GM23338 (cell line): Measurements from ENCODE around the gene PRG2. TPM values are rescaled to one million over a fixed set of nuclear protein-coding genes. Genes with fewer than 3 reads are reported as not detected.

Experiments
- ATAC-seq: fragments of 200-7000 bp; cut with Tn5 transposase; 3 replicates; pipeline ENCODE4 v1.9.1; 2020
- DNase-seq: peaks from one replicate; pipeline ENCODE4 v3.0.0-alpha.2; 2015; ENCODE audit warnings: low spot score
- H2AFZ ChIP-seq: fragments of 200-600 bp; sonication (generic); 2 replicates; pipeline ENCODE4 v1.8.0; 2016; ENCODE audit warnings: antibody characterized with exemption, mild to moderate bottlenecking, moderate library complexity
- H3F3A ChIP-seq: fragments of 200-600 bp; sonication (generic); replicated peaks from 2 replicates; pipeline ENCODE4 v1.8.0; 2017; ENCODE audit warnings: antibody characterized with exemption, mixed run types, low read depth
- H3K27ac ChIP-seq: fragments of 200-600 bp; sonication (generic); 2 replicates; pipeline ENCODE4 v1.6.1; 2016; ENCODE audit warnings: low read depth
- H3K27me3 ChIP-seq: fragments of 200-600 bp; sonication (generic); 2 replicates; pipeline ENCODE4 v1.8.0; 2016; ENCODE audit warnings: mild to moderate bottlenecking, mixed run types, moderate library complexity; ENCODE audit not compliant: insufficient read depth
- H3K36me3 ChIP-seq: fragments of 200-600 bp; sonication (generic); 2 replicates; pipeline ENCODE4 v1.8.0; 2016; ENCODE audit warnings: mild to moderate bottlenecking; ENCODE audit not compliant: insufficient read depth
- H3K4me1 ChIP-seq: fragments of 200-600 bp; sonication (generic); 2 replicates; pipeline ENCODE4 v1.8.0; 2016; ENCODE audit warnings: mild to moderate bottlenecking, moderate library complexity; ENCODE audit not compliant: insufficient read depth
- H3K4me2 ChIP-seq: fragments of 200-600 bp; sonication (generic); 2 replicates; pipeline ENCODE4 v1.7.1; 2017; ENCODE audit warnings: mixed run types
- H3K4me3 ChIP-seq: fragments of 200-600 bp; sonication (generic); 2 replicates; pipeline ENCODE4 v1.6.1; 2016; ENCODE audit warnings: mixed run types
- H3K79me2 ChIP-seq: fragments of 200-600 bp; sonication (generic); replicated peaks from 2 replicates; pipeline ENCODE4 v1.8.0; 2017; ENCODE audit warnings: mild to moderate bottlenecking; ENCODE audit not compliant: insufficient read depth
- H3K9me2 ChIP-seq: fragments of 200-600 bp; sonication (generic); 2 replicates; pipeline ENCODE4 v1.8.0; 2017; ENCODE audit not compliant: insufficient read depth
- H4K20me1 ChIP-seq: fragments of 200-600 bp; sonication (generic); replicated peaks from 2 replicates; pipeline ENCODE4 v1.8.0; 2017; ENCODE audit warnings: mild to moderate bottlenecking; ENCODE audit not compliant: insufficient read depth
- H3K27ac Mint-ChIP-seq: 2 replicates; pipeline ENCODE4 v1.8.0; 2020; ENCODE audit warnings: inconsistent platforms, mild to moderate bottlenecking, moderate library complexity, mixed read lengths
- H3K27me3 Mint-ChIP-seq: 3 replicates; pipeline ENCODE4 v1.8.0; 2022; ENCODE audit warnings: low read depth, mild to moderate bottlenecking, moderate library complexity, mixed read lengths, inconsistent platforms; ENCODE audit not compliant: insufficient read depth, poor library complexity
- H3K36me3 Mint-ChIP-seq: 3 replicates; pipeline ENCODE4 v1.8.0; 2021; ENCODE audit warnings: low read depth, mild to moderate bottlenecking, inconsistent platforms, moderate library complexity, mixed read lengths
- H3K4me1 Mint-ChIP-seq: 3 replicates; pipeline ENCODE4 v1.8.0; 2020; ENCODE audit warnings: mild to moderate bottlenecking, inconsistent platforms, mixed read lengths
- H3K4me3 Mint-ChIP-seq: 3 replicates; pipeline ENCODE4 v1.8.0; 2021; ENCODE audit warnings: moderate library complexity, mild to moderate bottlenecking, inconsistent platforms, mixed read lengths
- H3K9me3 Mint-ChIP-seq: 3 replicates; pipeline ENCODE4 v1.8.0; 2020; ENCODE audit warnings: moderate library complexity, mild to moderate bottlenecking, inconsistent platforms, mixed read lengths
- CTCF ChIP-seq, 2 experiments: fragments of 200-600 bp in 1 of 2; sonication (generic) in 1 of 2; conservative IDR thresholded peaks; 2 replicates each; pipeline versions ENCODE4 v1.5.1 to v1.6.1; 2016 to 2017; ENCODE audit warnings: antibody characterized with exemption in 2 of 2, low read depth in 2 of 2, mild to moderate bottlenecking in 2 of 2, moderate library complexity in 1 of 2
- ETS1 ChIP-seq: IDR thresholded peaks from 2 replicates; pipeline ENCODE4 v1.6.1; 2016; ENCODE audit warnings: antibody characterized with exemption
- EZH2 ChIP-seq: fragments of 200-600 bp; sonication (generic); IDR thresholded peaks from one replicate; pipeline ENCODE4 v1.8.0; 2017; ENCODE audit warnings: antibody characterized with exemption, mild to moderate bottlenecking, low read depth; ENCODE audit not compliant: unreplicated experiment
- EZH2phosphoT487 ChIP-seq: fragments of 200-600 bp; sonication (generic); IDR thresholded peaks from one replicate; pipeline ENCODE4 v1.8.1; 2018; ENCODE audit warnings: antibody characterized with exemption; ENCODE audit not compliant: unreplicated experiment
- JUNB ChIP-seq: IDR thresholded peaks from one replicate; pipeline ENCODE4 v1.6.1; 2016; ENCODE audit warnings: antibody characterized with exemption; ENCODE audit not compliant: unreplicated experiment
- POLR2AphosphoS5 ChIP-seq: IDR thresholded peaks from 2 replicates; pipeline ENCODE4 v1.6.1; 2016; ENCODE audit warnings: antibody characterized with exemption, low read depth
- REST ChIP-seq: IDR thresholded peaks from one replicate; pipeline ENCODE4 v1.6.1; 2018; ENCODE audit warnings: antibody characterized with exemption; ENCODE audit not compliant: unreplicated experiment
- STAT1 ChIP-seq: IDR thresholded peaks from one replicate; pipeline ENCODE4 v1.6.1; 2016; ENCODE audit warnings: antibody characterized with exemption; ENCODE audit not compliant: unreplicated experiment
- ZNF114 ChIP-seq: fragments of 250-450 bp; sonication (Bioruptor Pico); IDR thresholded peaks from 2 replicates; pipeline ENCODE4 v1.5.0; 2020; ENCODE audit warnings: mild to moderate bottlenecking, moderate library complexity
- polyA plus RNA-seq: library from polyadenylated mRNA; unstranded; fragments of >200 nt; fragmentation: Nextera tagmentation; extraction: Ambion mirVana; gene quantifications from 2 replicates; pipeline ENCODE4 v1.2.1, GENCODE V29; 2016
- total RNA-seq: library from RNA; depleted of rRNA; stranded (reverse); fragments of >200 nt; shearing (Covaris generic); gene quantifications from 2 replicates; pipeline ENCODE4 v1.2.3, GENCODE V29; 2014

Gene PRG2
- total and polyA plus RNA-seq, 2 experiments from 2014 or later, result not detected

- Histone ChIP-seq H3K36me3 (no peaks in the 10 kb centered on the region), H3K4me2 (no peak overlapping the region), H3K79me2 (no peaks in the 10 kb centered on the region), H3K9me2 (no peaks in the 10 kb centered on the region), H3K27me3 (no peaks in the 10 kb centered on the region), H4K20me1 (no peaks in the 10 kb centered on the region), H2AFZ (no peak overlapping the region), H3K4me1 (peaks cover 11% of the 10 kb centered on the region; the same call in 1 of the 2 replicates), H3F3A (0 out of 2 replicates have a peak, but pooled peaks cover under 1% of the 10 kb centered on the region), H3K4me3 (no peak overlapping the region), H3K27ac (no peak overlapping the region)
- no peak overlapping the region for H3K27ac Mint-ChIP-seq
- H3K9me3 Mint-ChIP-seq, result peaks cover 4% of the 10 kb centered on the region
- ATAC-seq (no peak), DNase-seq (no peak)
- H3K36me3 Mint-ChIP-seq, result no peaks in the 10 kb centered on the region; the same call in 2 of the 3 replicates
- TF ChIP-seq EZH2 (no peak), STAT1 (no peak), JUNB (no peak), POLR2AphosphoS5 (no peak)
- H3K27me3 Mint-ChIP-seq, result peaks cover 3% of the 10 kb centered on the region
- peaks cover 10% of the 10 kb centered on the region; the same call in 2 of the 3 replicates for H3K4me1 Mint-ChIP-seq
- no peak overlapping the region for H3K4me3 Mint-ChIP-seq
Measured at GRCh38 chr11:57356268-57356667, 34.2 kb downstream of the PRG2 start.

GRCh38 chr11:57354699-57355098 lies 35.8 kb downstream of the PRG2 start:
- H3K4me1 Mint-ChIP-seq, result peaks cover 15% of the 10 kb centered on the region; the same call in 2 of the 3 replicates
- no peak overlapping the region for H3K27ac ChIP-seq
- ATAC-seq (no peak), DNase-seq (no peak)
- no peak overlapping the region for H3K4me3 Mint-ChIP-seq
- H3K4me3 ChIP-seq, result no peak overlapping the region
- 0 out of 2 replicates have a peak, but pooled peaks cover 3% of the 10 kb centered on the region for H3F3A ChIP-seq
- peaks cover 7% of the 10 kb centered on the region for H3K27me3 Mint-ChIP-seq
- H3K4me2 ChIP-seq, result no peak overlapping the region
- no peaks in the 10 kb centered on the region for H4K20me1 ChIP-seq
- H3K36me3 Mint-ChIP-seq, result no peaks in the 10 kb centered on the region; the same call in 2 of the 3 replicates
- H3K9me2 ChIP-seq, result no peaks in the 10 kb centered on the region
- H3K9me3 Mint-ChIP-seq, result peaks cover 6% of the 10 kb centered on the region
- H2AFZ ChIP-seq, result no peak overlapping the region
- H3K4me1 ChIP-seq, result peaks cover 11% of the 10 kb centered on the region; the same call in 1 of the 2 replicates
- H3K27me3 ChIP-seq, result no peaks in the 10 kb centered on the region
- no peaks in the 10 kb centered on the region for H3K36me3 ChIP-seq
- H3K79me2 ChIP-seq, result no peaks in the 10 kb centered on the region
- no peak overlapping the region for H3K27ac Mint-ChIP-seq
- TF ChIP-seq REST, result no peak
- no peak for TF ChIP-seq ZNF114 (CRISPR knock-in tag)
- TF ChIP-seq EZH2phosphoT487, result no peak
- TF ChIP-seq EZH2, result no peak
- TF ChIP-seq ETS1, result no peak
- no peak for TF ChIP-seq POLR2AphosphoS5
- no peak for TF ChIP-seq JUNB
- TF ChIP-seq CTCF (conservative IDR thresholded peaks at IDR 0.05; ENCODE audit: low read depth in 2 of 2), result no peak
- TF ChIP-seq STAT1, result no peak
